ENCODE results near the gene REPS2. TPM values are rescaled to one million over a fixed set of nuclear protein-coding genes. Genes with fewer than 3 reads are reported as not detected.

The REPS2 gene
- total and polyA plus RNA-seq, 9 of the 15 experiments (the other 6 are each of a cell fraction or from before 2014, with no cell fraction given): 0.01 to 0.07 (median 0.01) TPM; not detected in 3

DNA sequence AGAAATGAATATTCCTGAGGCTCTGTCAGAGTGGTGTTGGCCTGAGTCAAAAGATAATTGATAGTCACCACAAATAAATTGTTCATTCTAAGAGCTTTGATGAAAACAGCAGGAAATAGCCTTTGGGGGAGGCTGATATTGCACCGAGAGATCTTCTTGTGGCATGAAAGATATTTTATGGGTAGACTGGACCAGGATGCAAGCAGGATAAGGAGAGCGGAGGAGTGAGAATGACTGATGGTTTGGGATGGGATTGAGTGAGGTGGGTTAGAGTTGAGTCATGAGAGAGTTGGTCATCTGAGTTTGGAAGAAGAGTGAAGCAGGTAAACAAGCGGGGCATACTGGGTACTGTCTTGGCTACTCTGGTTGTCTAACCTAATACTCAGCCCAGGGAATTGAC lies 88.7 kb downstream of the REPS2 start:
- in situ Hi-C loops (cut with MboI): no loop called here
- no peaks in the 10 kb centered on the region for H3K79me2 ChIP-seq (ENCODE audit: control insufficient read depth, insufficient read depth, low read length)
- no peaks in the 10 kb centered on the region for H3K9me1 ChIP-seq (ENCODE audit: control insufficient read depth, insufficient read depth, low read length)
- H3K9ac ChIP-seq (ENCODE audit: insufficient read depth in 1 of 2, low read depth in 2 of 2, low read length in 2 of 2): no peak overlapping the region
- no peaks in the 10 kb centered on the region; a peak in 3 of 5 replicates for H3K27me3 ChIP-seq (ENCODE audit: control insufficient read depth in 2 of 2, insufficient read depth in 2 of 2, low read length in 2 of 2)
- FAIRE-seq (no peak), ATAC-seq (no peak), DNase-seq (ENCODE audit: extremely low read depth in 1 of 4, low spot score in 3 of 4) (no peak)
- H3K9me3 ChIP-seq (replicated peaks; ENCODE audit: control insufficient read depth, insufficient read depth, low read depth, low read length): no peaks in the 10 kb centered on the region
- no peak overlapping the region for H3K4me3 ChIP-seq
- H2AFZ ChIP-seq (ENCODE audit: low read depth, low read length): no peak overlapping the region
- 3% methylated on average over 3 of the region's 3 CpGs for WGBS (ENCODE audit: insufficient coverage, low coverage, missing lambda C conversion rate)
- H3K36me3 ChIP-seq (ENCODE audit: control insufficient read depth, insufficient read depth, low read length): no peaks in the 10 kb centered on the region
- H3K4me1 ChIP-seq (replicated peaks in 1 of 2; ENCODE audit: control insufficient read depth in 2 of 2, insufficient read depth in 2 of 2, low read length in 2 of 2): no peaks in the 10 kb centered on the region
- no peak overlapping the region for H3K27ac ChIP-seq (ENCODE audit: extremely low read depth, low read depth, low read length)
- CTCF ChIA-PET (ENCODE audit: low intra/inter-chr PET ratio): no interaction called here
- POLR2A ChIA-PET: interaction anchor here (0.7 kb wide), 1 partner anchor 8 kb away, joined by 3 read pairs; no protein-coding TSS in a partner anchor
- H4K20me1 ChIP-seq (replicated peaks; ENCODE audit: control insufficient read depth, insufficient read depth, low read length): no peaks in the 10 kb centered on the region
- TF ChIP-seq HDAC1 (IDR thresholded peaks at IDR 0.05): no peak
- TF ChIP-seq RBM15 (IDR thresholded peaks at IDR 0.05; ENCODE audit: insufficient read depth, low read length): no peak
- no peak for TF ChIP-seq BRD9 (IDR thresholded peaks at IDR 0.05; ENCODE audit: low read depth, partially characterized antibody)
- TF ChIP-seq TAF9B (IDR thresholded peaks at IDR 0.05; ENCODE audit: partially characterized antibody): no peak
- TF ChIP-seq CREM (IDR thresholded peaks at IDR 0.05; ENCODE audit: low read depth): no peak
- no peak for TF ChIP-seq ZNF764 (CRISPR knock-in tag; IDR thresholded peaks at IDR 0.05; ENCODE audit: low read depth)
- TF ChIP-seq CHD4 (IDR thresholded peaks at IDR 0.05; ENCODE audit: insufficient read depth, insufficient replicate concordance, low read depth, low read length, poor library complexity, severe bottlenecking): no peak
- TF ChIP-seq ZC3H4 (CRISPR knock-in tag; IDR thresholded peaks at IDR 0.05; ENCODE audit: borderline replicate concordance): no peak
- TF ChIP-seq TCF7 (IDR thresholded peaks at IDR 0.05; ENCODE audit: borderline replicate concordance): no peak
- TF ChIP-seq, protein P1, sequence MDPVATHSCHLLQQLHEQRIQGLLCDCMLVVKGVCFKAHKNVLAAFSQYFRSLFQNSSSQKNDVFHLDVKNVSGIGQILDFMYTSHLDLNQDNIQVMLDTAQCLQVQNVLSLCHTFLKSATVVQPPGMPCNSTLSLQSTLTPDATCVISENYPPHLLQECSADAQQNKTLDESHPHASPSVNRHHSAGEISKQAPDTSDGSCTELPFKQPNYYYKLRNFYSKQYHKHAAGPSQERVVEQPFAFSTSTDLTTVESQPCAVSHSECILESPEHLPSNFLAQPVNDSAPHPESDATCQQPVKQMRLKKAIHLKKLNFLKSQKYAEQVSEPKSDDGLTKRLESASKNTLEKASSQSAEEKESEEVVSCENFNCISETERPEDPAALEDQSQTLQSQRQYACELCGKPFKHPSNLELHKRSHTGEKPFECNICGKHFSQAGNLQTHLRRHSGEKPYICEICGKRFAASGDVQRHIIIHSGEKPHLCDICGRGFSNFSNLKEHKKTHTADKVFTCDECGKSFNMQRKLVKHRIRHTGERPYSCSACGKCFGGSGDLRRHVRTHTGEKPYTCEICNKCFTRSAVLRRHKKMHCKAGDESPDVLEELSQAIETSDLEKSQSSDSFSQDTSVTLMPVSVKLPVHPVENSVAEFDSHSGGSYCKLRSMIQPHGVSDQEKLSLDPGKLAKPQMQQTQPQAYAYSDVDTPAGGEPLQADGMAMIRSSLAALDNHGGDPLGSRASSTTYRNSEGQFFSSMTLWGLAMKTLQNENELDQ (CRISPR knock-in tag; IDR thresholded peaks at IDR 0.05; ENCODE audit: borderline replicate concordance): no peak
- TF ChIP-seq NFE2L1 (tag; IDR thresholded peaks at IDR 0.05; ENCODE audit: borderline replicate concordance, low read depth): no peak
- TF ChIP-seq, protein P2, sequence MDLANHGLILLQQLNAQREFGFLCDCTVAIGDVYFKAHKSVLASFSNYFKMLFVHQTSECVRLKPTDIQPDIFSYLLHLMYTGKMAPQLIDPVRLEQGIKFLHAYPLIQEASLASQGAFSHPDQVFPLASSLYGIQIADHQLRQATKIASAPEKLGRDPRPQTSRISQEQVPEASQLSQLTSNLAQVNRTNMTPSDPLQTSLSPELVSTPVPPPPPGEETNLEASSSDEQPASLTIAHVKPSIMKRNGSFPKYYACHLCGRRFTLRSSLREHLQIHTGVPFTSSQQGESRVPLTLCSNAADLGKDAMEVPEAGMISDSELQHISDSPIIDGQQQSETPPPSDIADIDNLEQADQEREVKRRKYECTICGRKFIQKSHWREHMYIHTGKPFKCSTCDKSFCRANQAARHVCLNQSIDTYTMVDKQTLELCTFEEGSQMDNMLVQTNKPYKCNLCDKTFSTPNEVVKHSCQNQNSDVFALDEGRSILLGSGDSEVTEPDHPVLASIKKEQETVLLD (IDR thresholded peaks at IDR 0.05): no peak
- TF ChIP-seq MEF2A (IDR thresholded peaks at IDR 0.05; ENCODE audit: control insufficient read depth, low read depth, low read length): no peak
- no peak for TF ChIP-seq PCBP1 (IDR thresholded peaks at IDR 0.05; ENCODE audit: low read depth, low read length, poor library complexity, severe bottlenecking)
- no peak for TF ChIP-seq ZC3H8 (IDR thresholded peaks at IDR 0.05)
- intact Hi-C loops (cut with micrococcal nuclease): no loop called here
- H3K4me2 ChIP-seq (ENCODE audit: insufficient read depth, low read length): no peak overlapping the region
- no TSS peak for BruUV-seq (replicated peaks)
